ENCODE measurements around the gene SUDS3. TPM values are rescaled to one million over a fixed set of nuclear protein-coding genes. Genes with fewer than 3 reads are reported as not detected.

The SUDS3 gene
- total RNA-seq, 1 experiment from 2014 or later = 50.5 TPM

DNA sequence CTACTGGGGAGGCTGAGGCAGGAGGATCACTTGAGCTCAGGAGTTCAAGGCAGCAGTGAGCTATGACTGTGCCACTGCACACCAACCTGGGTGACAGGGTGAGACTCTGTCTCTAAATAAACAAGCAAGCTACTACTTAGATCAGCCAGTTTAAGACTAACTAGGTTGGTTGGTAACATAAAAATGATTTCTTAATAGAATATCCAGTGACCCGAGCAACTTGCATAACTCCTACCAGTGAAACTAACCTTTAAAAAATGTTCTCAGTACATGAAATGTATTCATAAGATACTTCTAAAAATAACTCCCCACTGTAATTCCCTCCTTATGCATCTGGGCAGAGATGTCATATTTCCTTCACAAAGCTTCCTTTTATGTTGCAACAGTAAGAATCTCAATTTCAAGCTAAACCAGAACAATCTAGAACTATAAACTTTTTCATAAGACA lies 19.5 kb upstream of the SUDS3 start:
- Histone ChIP-seq H3K4me1 (ENCODE audit: insufficient read depth, low read length) (no peaks in the 10 kb centered on the region; the same call in 1 of the 2 replicates), H2BK5ac (ENCODE audit: insufficient read length, low read length) (no peak overlapping the region), H2BK20ac (ENCODE audit: low read depth, low read length, poor library complexity, severe bottlenecking) (no peak overlapping the region), H3K14ac (ENCODE audit: insufficient read depth, low read length) (no peak overlapping the region), H3K9ac (ENCODE audit: extremely low read depth, insufficient read length, low read length) (no peak overlapping the region), H2BK12ac (ENCODE audit: insufficient read length, low read depth, low read length) (no peak overlapping the region), H2BK120ac (ENCODE audit: low read depth, low read length, poor library complexity, severe bottlenecking) (no peak overlapping the region), H3K79me2 (ENCODE audit: insufficient read depth, low read length) (no peaks in the 10 kb centered on the region), H2BK15ac (ENCODE audit: low read depth, low read length) (no peak overlapping the region), H3K23ac (ENCODE audit: insufficient read length, low read depth, low read length) (no peak overlapping the region), H3K27ac (ENCODE audit: insufficient read length, low read depth, low read length) (no peak overlapping the region), H3K23me2 (ENCODE audit: insufficient read length, low read depth, low read length, poor library complexity, severe bottlenecking) (no peaks in the 10 kb centered on the region), H3T11ph (ENCODE audit: low read length) (no peak overlapping the region), H3K79me1 (ENCODE audit: insufficient read depth, low read depth, low read length, poor library complexity, severe bottlenecking) (no peaks in the 10 kb centered on the region), H2AFZ (ENCODE audit: low read length) (no peak overlapping the region), H4K20me1 (ENCODE audit: control insufficient read depth, insufficient read depth, insufficient read length) (no peaks in the 10 kb centered on the region), H4K91ac (ENCODE audit: insufficient read length, low read depth, low read length) (no peak overlapping the region), H3K4me2 (ENCODE audit: insufficient read depth, insufficient read length, low read length) (no peak overlapping the region), H4K8ac (replicated peaks; ENCODE audit: insufficient read length, low read depth, low read length) (no peak overlapping the region), H3K18ac (ENCODE audit: insufficient read length, low read depth, low read length) (no peak overlapping the region), H3K56ac (ENCODE audit: insufficient read length, low read depth, low read length) (no peak overlapping the region), H3K4ac (ENCODE audit: low read depth, low read length) (no peak overlapping the region), H4K5ac (ENCODE audit: insufficient read length, low read depth, low read length) (no peak overlapping the region), H3K9me3 (ENCODE audit: control insufficient read depth, low read depth, low read length) (no peaks in the 10 kb centered on the region), H2AK5ac (ENCODE audit: insufficient read length, low read length) (no peak overlapping the region), H3K27me3 (ENCODE audit: insufficient read depth, low read length) (no peaks in the 10 kb centered on the region)
- H3K4me1 Mint-ChIP-seq = peaks cover 0 to 7% of the 10 kb centered on the region in 2 experiments; a peak in 1 of 4 replicates
- peaks cover 3 to 10% of the 10 kb centered on the region in 2 experiments; a peak in 4 of 5 replicates for H3K9me3 Mint-ChIP-seq
- no peak overlapping the region for H3K27ac Mint-ChIP-seq
- DNase-seq = no peak
- H3K4me3 Mint-ChIP-seq = no peak overlapping the region
- peaks cover 0 to 2% (median 0%) of the 10 kb centered on the region in 3 experiments; a peak in 3 of 7 replicates for H3K36me3 Mint-ChIP-seq (ENCODE audit: insufficient read depth in 1 of 3, low read depth in 3 of 3)
- H3K27me3 Mint-ChIP-seq (ENCODE audit: low read depth) = 0 out of 2 replicates have a peak, but pooled peaks cover 1% of the 10 kb centered on the region
- no peak for TF ChIP-seq CTCF (conservative IDR thresholded peaks at IDR 0.05)
- no CpG with 5 or more reads among the region's 1 CpG for WGBS (ENCODE audit: extremely low coverage, insufficient read length, low lambda C conversion rate)
